WTC11 (cell line): Measurements from ENCODE around the gene ZFPM1.

ENCODE experiments used
- ATF1 ChIP-seq: sonication (generic); formaldehyde crosslinking; IDR thresholded peaks from 2 replicates; pipeline ENCODE4 v1.8.1; 2023; ENCODE audit warnings: mild to moderate bottlenecking, moderate library complexity, missing genetic modification reagents
- CTCF ChIP-seq: fragments of 200-600 bp; IDR thresholded peaks from 2 replicates; pipeline ENCODE4 v1.8.0; 2022; ENCODE audit warnings: antibody characterized with exemption
- E2F1 ChIP-seq: sonication (generic); formaldehyde crosslinking; IDR thresholded peaks from 2 replicates; pipeline ENCODE4 v1.8.0; 2022; ENCODE audit warnings: mild to moderate bottlenecking, missing genetic modification reagents
- GABPB1 ChIP-seq: sonication (generic); formaldehyde crosslinking; IDR thresholded peaks from 2 replicates; pipeline ENCODE4 v1.8.1; 2023; ENCODE audit warnings: mild to moderate bottlenecking, missing genetic modification reagents
- MAX ChIP-seq: sonication (generic); formaldehyde crosslinking; IDR thresholded peaks from 2 replicates; pipeline ENCODE4 v1.8.0; 2022; ENCODE audit warnings: mild to moderate bottlenecking, missing genetic modification reagents
- PRDM15 ChIP-seq: sonication (generic); formaldehyde crosslinking; IDR thresholded peaks from 2 replicates; pipeline ENCODE4 v1.8.0; 2022; ENCODE audit warnings: missing genetic modification reagents
- PREB ChIP-seq: sonication (generic); formaldehyde crosslinking; IDR thresholded peaks from 2 replicates; pipeline ENCODE4 v1.8.1; 2022; ENCODE audit warnings: mild to moderate bottlenecking, missing genetic modification reagents, moderate library complexity, borderline replicate concordance
- TEAD4 ChIP-seq: sonication (generic); formaldehyde crosslinking; IDR thresholded peaks from 2 replicates; pipeline ENCODE4 v1.8.0; 2022; ENCODE audit warnings: mild to moderate bottlenecking, missing genetic modification reagents
- USF1 ChIP-seq: sonication (generic); formaldehyde crosslinking; IDR thresholded peaks from 2 replicates; pipeline ENCODE4 v1.8.0; 2022; ENCODE audit warnings: mild to moderate bottlenecking, missing genetic modification reagents
- USF2 ChIP-seq: sonication (generic); formaldehyde crosslinking; IDR thresholded peaks from 2 replicates; pipeline ENCODE4 v1.8.1; 2023; ENCODE audit warnings: mild to moderate bottlenecking, missing genetic modification reagents, moderate library complexity
- ZNF317 ChIP-seq: sonication (generic); formaldehyde crosslinking; IDR thresholded peaks from 2 replicates; pipeline ENCODE4 v1.8.1; 2023; ENCODE audit warnings: low read depth, mild to moderate bottlenecking, moderate library complexity, missing genetic modification reagents, borderline replicate concordance

GRCh38 chr16:88471575-88471974 is 18.5 kb downstream of the ZFPM1 start:
- TF ChIP-seq CTCF, result no peak
- no peak for TF ChIP-seq PREB
- TF ChIP-seq PRDM15, result no peak
- no peak for TF ChIP-seq USF2
- TF ChIP-seq ZNF317 (CRISPR knock-in tag), result no peak
- TF ChIP-seq GABPB1, result no peak
- TF ChIP-seq MAX (CRISPR knock-in tag), result no peak
- no peak for TF ChIP-seq ATF1
- TF ChIP-seq TEAD4, result no peak
- no peak for TF ChIP-seq USF1 (CRISPR knock-in tag)
- TF ChIP-seq E2F1 (CRISPR knock-in tag), result no peak
